CD1c-positive myeloid dendritic cell (primary cell): ENCODE measurements around the gene CST3.
A peak's percentile ranks its signal among the peaks of the same experiment; 100 is the strongest.
"Not testable (repeated sequence)": the region's sequence is repeated elsewhere in the genome, so short reads cannot be mapped to it uniquely, and the experiment has no call there.

ENCODE experiments used
- DNase-seq: peaks from one replicate; pipeline ENCODE4 v3.0.0-alpha.2; 2016; ENCODE audit errors: extremely low spot score

CST3 gene

GRCh38 chr20:23643659-23644058 is 5.9 kb upstream of the CST3 start:
- DNase-seq: peak; percentile 64

- peak; percentile 78 for DNase-seq
These were observed 4.4 kb upstream of the CST3 start for GRCh38 chr20:23641936-23642751.

- no peak for DNase-seq
These were observed 3.2 kb upstream of the CST3 start for GRCh38 chr20:23640671-23641667.

- no peak for DNase-seq
These were observed 2.4 kb upstream of the CST3 start for GRCh38 chr20:23640018-23640601.

GRCh38 chr20:23639490-23639958 is 1.8 kb upstream of the CST3 start:
- peak; percentile 32 for DNase-seq

- DNase-seq: no peak
These were observed 554 bp upstream of the CST3 start for GRCh38 chr20:23638309-23638708.

GRCh38 chr20:23636908-23637281 is 860 bp downstream of the CST3 start:
- no peak for DNase-seq

GRCh38 chr20:23636182-23636907 is 1.4 kb downstream of the CST3 start:
- DNase-seq: no peak

GRCh38 chr20:23635768-23636090 is 2.0 kb downstream of the CST3 start:
- not testable (repeated sequence) for DNase-seq

GRCh38 chr20:23634985-23635767 is 2.6 kb downstream of the CST3 start:
- no peak for DNase-seq

GRCh38 chr20:23634044-23634801 is 3.5 kb downstream of the CST3 start:
- no peak for DNase-seq

GRCh38 chr20:23632711-23633573 is 4.8 kb downstream of the CST3 start:
- DNase-seq: no peak

- DNase-seq: peak; percentile 38
These were observed 5.6 kb downstream of the CST3 start for GRCh38 chr20:23631981-23632710.

GRCh38 chr20:23631226-23631822 is 6.4 kb downstream of the CST3 start:
- DNase-seq: no peak

GRCh38 chr20:23630392-23630849 is 7.3 kb downstream of the CST3 start:
- DNase-seq: no peak

GRCh38 chr20:23629542-23630391 is 8.0 kb downstream of the CST3 start:
- no peak for DNase-seq

- DNase-seq: peak; percentile 34
These were observed 8.7 kb downstream of the CST3 start for GRCh38 chr20:23629017-23629541.
